GM18861 (cell line): ENCODE measurements around the gene LRP11.
"Not testable (repeated sequence)": the region's sequence is repeated elsewhere in the genome, so short reads cannot be mapped to it uniquely, and the experiment has no call there.

Experiments used
- ATAC-seq: cut with Tn5 transposase; IDR thresholded peaks from one replicate; pipeline ENCODE4 v1.9.1; 2021; ENCODE audit not compliant: unreplicated experiment

Gene LRP11

DNA sequence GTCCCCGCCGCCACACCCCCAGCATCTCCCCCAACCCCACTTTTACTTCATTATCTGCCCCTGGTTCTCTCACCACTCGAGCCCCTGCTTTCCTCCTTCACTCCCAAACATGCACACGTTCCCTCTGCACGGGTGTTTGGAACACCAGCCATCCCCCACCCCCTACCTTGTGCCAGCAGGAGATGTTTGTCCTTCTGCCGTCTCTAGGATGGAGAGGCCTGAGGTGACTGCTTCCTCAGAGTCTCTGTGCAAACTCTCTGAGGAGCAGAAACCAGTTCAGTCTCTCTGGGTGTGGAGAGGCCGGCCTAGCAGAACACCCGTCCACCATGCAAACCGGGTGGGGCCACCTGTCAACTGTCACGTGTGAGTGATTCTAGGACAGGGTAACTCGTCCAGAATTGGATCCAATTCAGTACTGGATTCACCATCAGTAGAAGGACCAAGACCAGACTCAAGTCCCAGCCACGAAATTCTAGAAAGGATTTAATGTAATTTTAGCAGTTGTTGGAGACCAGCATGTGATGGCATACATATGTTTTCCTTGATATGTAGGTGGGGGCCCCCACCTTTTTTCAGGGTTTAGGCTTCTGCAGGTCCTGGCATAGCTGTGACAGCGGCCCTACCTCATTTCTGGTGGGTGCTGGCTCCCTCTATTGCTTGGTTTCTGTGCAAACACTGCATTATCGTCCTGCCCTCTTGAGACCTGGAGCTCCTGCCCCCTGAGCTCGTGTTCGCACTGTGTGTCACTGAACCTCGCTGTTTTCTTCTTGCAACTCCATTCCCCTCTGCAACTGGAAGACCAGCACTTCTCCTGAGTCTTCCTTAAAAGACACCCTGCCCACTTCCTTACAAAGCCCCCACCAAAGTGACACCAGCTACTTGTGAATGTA, 33.9 kb upstream of the LRP11 start, which contains the start of gene RAET1E:
Gene RAET1E (minus strand): TSS at position 259 of the 890 bp plus-strand sequence. CDS start 7,212 bp downstream, outside the sequence.
- ATAC-seq, result no peak

DNA sequence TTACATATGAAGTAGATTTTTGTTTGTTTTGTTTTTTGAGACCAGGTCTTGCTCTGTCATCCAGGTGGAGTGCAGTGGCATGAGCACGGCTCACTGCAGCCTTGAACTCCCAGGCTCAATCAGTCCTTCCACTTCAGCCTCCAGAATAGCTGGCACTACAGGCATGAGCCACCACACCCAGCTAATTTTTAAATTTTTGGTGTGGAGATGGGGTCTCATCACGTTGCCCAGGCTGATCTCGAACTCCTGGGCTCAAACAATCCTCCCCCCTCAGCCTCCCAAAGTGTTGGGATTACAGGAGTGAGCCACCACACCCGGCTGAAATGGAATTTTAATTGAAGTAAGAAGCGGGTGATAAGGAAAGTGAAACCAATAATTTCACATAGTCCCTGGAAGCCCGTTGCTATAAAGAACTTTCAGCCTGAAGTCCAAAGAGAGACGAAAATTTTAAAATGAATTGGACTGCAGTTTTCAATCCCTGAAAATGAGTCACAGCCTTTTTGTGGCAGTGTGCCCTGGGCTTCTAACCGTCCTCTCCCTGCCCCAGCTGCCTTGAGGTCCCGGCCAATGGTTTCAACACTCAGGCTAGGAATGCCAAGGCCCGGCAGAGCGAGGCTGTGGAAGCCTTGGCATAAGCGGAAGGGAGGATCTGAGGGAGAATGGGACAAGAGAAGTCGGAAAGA, 33.0 kb upstream of the LRP11 start:
- no peak for ATAC-seq

DNA sequence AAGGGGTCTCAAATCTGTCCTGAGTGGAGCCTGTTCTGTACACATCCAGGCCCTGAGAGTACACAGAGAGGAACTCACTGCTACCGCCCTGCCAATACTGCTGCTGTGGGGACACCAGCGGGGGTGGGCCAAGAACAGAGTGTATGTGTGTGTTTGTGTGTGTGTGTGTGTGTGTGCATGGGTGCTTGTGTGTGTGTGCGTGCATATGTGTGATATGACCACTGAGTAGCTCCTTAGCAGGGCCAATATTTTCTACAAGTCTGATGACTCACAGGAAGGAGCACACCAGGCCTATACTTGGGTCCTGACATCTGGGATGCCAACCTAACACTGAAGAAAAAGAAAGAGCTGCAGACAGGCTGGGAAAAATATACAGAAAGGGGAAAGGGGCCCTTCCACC, 32.3 kb upstream of the LRP11 start:
- no peak for ATAC-seq

DNA sequence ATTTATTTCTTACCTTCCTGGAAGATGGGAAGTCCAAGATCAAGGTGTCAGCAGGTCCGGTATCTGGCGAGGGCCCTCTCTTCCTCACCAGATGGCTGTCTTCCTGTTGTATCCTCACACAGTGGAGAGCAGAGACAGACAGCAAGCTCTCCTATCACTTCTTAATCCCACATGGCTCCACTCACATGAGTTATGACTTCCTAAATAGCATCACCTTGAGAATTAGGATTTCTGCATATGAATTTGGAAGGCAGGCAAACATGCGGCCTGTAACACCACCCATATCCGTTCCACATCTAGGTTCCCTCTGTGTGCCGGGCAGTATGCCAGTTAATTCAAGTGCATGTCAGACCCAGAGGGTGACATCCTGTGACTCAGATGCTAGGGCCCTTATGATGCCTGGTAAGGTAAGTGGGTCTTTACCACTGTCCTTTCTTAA, 31.7 kb upstream of the LRP11 start:
- no peak for ATAC-seq

DNA sequence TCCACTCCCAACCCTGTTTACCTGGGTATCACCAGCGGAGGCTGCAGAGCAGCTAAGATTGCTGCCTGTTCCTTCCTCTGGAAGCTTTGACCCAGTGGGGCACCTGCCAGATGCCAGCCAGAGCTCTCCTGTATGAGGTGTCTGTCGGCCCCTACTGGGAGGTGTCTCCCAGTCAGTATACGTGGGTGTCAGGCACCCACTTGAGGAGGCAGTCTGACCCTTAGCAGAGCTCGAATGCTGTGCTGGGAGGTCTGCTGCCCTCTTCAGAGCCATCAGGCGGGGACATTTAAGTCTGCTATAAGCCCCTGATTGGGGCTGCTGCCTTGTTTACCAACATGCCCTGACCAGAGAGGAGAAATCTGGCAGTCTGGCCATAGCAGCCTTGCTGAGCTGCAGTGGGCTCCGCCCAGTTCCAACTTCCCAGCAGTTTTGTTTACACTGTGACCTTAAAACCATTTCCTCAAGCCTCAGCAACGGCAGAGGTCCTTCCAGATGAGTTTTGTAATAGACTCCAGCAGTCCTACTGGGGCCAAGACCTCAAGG, 31.0 kb upstream of the LRP11 start:
- no peak for ATAC-seq

DNA sequence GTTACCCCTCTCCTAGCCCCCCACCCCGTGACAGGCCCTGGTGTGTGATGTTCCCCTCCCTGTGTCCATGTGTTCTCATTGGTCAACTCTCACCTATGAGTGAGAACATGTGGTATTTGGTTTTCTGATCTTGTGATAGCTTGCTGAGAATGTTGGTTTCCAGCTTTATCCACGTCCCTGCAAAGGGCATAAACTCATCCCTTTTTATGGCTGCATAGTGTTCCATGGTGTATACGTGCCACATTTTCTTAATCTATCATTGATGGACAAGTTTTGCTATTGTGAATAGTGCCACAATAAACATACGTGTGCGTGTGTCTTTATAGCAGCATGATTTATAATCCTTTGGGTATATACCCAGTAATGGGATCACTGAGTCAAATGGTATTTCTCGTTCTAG, 27.7 kb upstream of the LRP11 start:
- not testable (repeated sequence) for ATAC-seq

DNA sequence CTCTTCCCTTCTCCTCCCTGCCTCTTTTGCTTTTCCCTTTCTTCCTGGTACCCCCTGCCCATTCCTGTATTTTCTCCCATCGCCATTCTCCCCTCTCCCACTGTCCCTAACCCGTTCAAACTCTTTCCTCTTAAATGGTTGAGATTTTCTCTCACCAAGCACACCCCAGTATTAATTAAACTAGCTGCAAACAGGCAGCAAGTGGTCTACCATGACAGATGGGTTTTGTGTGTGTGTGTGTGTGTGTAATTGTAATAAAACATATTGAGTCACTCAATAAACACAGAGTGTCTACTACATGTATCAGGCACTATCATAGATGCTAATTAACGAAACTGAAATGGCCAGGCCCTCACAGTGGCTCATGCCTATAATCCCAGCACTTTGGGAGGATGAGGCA, 27.1 kb upstream of the LRP11 start:
- no peak for ATAC-seq

DNA sequence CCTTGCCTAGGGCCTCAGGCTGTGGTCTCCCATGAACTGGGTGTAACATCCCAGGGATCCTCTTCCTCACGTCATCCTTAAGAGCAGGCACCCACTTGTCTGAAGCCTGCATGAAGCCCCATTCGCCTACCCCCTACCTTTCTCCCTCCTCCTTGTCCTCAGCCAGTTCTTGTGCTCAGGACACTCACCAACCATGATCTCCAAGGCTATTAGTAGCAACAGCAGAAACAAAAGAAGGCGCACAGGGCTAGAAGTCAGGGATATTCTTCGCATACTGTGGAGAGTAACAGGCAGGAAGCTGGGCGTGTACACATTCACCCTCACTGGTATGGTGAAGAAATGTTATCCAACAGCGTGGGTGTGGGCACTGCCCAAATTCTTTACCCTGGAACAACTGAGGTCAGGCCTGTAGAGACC, 26.5 kb upstream of the LRP11 start:
- ATAC-seq, result no peak

DNA sequence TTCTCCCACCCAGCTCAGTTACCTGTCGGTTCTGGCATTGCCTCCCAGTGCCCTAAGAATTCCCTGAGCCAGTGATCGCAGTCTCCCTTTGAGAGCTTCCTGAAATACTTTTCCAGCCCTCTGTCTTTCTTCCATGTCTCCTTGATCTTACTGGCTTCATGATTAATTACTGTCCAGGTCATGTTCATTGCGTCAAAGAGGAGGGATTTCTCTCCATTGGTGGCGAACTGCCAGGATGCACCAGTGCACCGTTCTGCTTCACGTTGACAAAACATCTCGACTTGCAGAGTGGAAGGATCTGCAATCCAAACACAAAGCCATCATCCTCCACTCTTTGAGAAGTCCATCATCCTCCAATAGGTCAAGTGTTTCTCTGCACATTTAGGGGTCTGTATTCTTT, 25.2 kb upstream of the LRP11 start:
- no peak for ATAC-seq

DNA sequence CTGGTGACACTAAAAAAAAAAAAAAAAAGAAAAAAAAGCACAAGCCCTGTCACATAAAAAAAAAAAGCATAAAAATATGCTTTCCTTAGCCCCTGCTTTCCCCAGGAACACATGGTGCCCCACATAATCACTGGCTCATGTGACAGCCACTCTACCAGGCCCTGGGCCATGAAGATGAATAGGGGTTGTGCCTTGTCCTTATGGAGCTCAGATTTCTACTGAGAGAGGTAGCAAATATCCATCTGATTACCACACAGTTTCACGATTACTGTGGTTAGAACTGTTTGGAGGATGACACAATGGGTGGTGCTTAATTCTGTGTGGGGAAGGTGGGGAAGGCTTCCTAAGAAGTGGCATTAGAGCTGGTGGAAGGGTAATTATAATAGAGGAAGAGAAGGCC, 24.5 kb upstream of the LRP11 start:
- no peak for ATAC-seq

DNA sequence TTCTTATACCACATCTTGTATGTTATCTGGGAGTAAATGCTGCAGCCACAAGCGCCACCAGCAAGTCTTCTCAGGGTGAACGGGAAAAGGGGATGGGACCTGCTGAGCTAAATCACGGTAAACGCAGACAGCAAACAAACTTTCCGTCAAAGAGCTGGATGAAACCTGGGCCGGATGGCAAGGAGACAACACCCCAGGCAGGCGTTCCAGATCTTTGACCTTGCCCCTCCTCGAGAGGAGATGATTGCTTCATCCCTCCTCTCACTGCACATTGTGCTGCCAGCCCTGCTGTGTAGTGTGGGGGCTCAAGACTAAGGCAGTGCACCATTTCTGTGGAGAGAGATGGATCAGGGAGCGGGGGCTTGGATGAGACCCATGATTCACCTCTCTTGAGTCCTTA, 23.9 kb upstream of the LRP11 start:
- no peak for ATAC-seq

DNA sequence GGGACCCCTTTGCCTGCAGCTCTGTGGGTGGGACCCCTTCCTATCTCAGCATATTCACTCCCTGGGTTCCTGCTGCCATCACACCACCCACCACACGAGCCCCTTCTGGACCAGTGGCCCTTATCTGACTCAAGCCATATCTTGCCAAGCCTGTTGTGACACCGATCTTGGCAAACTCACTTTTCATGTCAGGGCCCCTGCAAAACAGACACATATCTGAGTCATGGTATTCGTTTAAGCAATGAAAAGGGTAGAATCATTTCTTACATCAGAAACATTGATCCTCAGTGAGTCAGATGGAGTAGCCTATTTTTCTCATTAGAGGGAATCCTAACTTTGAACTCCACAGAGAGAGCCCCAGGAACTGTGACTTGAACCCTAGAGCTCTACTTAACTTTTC, 23.2 kb upstream of the LRP11 start:
- no peak for ATAC-seq

DNA sequence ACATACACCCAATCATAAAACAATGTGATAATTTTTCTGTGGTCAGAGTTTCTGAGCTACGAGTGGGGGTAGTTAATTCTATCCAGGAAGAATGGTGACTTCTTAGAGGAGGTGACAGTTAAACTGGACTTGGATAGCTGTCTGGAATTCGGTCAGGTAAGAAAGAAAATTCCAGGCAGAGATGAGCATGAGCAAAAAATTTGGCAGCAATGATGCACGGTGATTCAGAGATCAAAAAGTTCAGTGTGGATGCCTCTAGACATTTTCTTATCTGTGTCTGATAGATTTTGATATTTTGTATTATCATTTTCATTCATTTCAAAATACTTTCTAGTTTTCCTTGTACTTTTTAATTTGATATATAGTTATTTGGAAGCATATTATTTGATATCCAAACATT, 21.7 kb upstream of the LRP11 start:
- no peak for ATAC-seq

DNA sequence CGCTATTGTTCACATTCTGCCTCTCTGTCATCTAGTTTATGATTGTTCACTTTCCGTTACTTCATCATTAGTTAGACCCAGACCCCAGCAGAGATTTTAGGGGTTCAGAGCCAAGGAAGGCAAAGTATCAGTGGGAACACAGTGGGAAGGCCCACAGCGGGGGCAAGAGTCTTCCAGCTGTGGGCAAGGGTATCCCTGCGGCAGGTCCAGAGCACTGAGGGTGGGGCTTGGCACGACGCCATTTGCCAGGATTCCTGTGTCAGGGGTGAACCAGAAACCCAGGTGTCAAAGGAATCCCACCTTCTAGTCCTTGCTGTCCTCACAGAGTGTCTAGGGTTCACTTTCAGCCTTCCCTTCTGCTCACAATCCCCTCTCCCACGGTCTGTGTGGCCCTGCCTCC, 20.5 kb upstream of the LRP11 start:
- ATAC-seq, result no peak

DNA sequence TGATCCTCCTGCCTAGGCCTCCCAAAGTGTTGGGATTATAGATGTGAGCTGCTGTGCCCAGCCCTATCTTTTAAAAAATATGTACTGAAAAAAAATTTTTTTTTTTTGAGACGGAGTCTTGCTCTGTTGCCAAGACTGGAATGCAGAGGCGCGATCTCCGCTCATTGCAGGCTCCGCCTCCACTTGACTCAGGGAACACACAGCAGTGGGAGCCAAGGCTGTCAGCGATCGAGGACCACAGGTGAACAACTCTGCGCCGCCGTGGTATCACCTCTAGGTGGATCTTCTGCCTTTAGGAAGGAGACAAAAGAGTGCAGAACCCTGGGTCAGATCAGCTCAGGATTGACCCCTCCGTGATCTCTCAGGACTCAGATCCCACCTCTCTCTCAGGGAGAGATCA, 20.1 kb upstream of the LRP11 start:
- no peak for ATAC-seq

DNA sequence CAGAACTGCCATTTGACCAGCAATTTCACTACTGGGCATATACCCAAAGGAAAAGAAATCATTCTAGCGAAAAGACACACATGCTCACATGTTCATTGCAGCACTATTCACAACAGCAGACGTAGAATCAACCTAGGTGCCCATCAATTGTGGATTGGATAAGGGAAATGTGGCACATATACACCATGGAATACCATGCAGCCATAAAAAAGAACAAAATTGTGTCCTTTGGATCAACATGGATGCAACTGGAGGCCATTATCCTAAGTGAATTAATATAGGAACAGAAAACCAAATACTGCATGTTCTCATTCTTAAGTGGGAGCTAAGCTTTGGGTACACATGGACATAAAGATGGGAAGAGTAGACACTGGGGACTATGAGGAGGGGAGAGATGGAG, 17.7 kb upstream of the LRP11 start:
- ATAC-seq, result no peak

DNA sequence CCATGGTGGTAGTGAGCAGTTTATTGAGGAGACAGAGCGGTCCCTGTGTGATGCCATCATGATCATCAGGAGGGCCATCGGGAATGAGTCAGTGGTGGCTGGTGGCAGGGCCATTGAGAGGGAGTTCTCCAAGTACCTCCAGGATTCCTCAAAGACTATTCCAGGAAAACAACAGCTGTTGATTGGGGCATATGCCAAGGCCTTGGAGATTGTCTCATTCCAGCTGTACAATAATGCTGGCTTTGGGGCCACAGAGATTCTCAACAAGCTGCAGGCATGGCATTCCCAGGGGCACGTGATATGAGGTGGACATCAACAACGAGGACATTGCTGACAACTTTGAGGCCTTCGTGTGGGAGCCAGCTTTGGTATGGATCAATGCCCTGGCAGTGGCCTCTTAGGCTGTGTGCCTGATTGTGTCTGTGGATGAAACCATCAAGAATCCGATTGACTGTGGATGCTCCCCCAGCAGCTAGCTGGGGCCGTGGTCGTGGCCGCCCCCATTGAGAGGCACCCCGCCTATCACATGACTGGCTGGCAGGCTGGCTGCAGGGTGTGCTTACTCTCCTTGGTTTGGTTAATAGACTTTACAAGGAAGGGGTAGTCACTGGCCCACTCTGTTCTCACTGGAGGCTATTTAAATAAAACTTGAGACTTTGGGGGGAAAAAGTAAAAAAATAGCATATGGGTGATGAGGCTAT, 17.1 kb upstream of the LRP11 start:
- ATAC-seq, result no peak

DNA sequence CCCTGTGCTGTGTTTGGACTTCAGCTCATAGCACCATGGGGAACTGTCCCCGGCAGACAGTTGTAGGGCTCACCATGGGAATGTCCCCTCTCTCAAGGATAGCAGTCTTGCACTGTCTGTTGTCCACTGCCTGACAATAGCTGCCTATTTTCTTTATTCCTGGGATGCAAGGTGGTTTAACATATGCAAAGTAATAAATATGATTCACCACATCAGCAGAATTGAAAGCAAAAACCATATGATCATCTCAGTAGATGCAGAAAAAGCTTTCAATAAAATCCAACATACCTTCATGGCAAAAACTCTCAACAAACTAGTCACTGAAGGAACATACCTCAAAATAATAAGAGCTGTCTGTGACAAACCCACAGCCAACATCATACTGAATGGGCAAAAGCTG, 13.5 kb upstream of the LRP11 start:
- ATAC-seq, result no peak

DNA sequence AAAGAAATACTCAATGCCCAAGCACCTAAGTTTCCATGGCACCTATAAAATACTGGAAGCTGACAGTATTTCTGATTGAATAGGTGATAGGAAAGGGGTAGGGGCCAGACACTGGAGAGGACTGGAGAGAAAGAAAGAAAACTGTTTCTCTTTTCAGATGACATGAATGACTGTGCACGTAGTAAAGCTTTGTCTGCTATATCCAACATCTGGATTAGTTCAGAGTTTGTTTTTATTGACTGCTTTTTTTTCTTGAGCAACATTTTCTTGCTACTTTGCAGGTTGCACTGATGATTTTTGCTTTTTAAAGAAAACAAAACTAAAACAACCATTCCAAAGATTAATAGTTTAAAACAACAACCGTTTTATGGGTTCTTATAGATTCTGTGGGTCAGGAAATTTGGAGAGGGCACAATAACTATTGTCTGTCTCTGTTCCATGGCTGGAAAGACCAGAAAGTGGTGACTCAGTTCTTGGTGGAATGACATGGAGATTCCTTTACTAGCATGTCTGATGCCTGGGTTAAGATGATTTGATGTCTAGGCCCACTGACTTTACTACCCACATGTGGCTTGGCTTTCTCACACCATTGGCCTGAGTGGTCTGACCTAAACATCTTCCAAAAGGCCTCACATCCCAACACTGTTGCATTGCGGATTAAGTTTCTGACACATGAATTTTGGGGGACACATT, 12.2 kb upstream of the LRP11 start:
- ATAC-seq, result no peak

DNA sequence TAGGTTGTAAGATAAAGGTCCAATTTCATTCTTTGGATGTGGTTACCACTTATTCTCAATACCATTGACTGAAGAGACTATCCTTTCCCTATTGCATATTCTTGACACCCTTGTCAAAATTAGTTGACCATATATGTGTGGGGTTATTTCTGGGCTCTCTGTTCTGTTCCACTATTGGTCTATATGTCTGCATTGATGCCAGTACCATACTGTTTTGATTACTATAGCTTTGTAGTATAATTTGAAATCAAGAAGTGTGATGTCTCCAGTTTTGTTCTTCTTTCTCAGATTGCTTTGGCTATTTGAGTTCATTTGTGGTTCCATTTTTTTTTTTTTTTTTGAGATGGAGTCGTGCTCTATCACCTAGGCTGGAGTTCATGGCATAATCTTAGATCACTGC, 8.1 kb upstream of the LRP11 start:
- no peak for ATAC-seq

DNA sequence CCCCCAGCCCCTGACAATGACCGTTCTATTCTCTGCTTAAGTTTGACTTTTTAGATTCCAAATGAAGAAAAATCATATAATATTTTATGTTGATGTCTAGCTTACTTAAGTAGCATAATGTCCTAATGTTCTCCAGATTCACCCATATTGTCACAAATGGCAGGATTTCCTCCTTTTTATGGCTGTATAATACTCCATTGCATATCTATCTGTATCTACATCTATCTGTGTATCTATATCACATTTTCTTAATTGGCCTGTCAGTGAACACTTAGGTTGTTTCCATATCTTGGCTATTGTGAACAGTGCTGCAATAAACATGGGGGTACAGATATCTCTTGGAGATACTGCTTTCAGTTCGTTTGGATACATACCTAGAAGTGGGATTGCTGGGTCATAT, 7.0 kb upstream of the LRP11 start:
- ATAC-seq, result no peak
